ENCODE data around the gene FILIP1L. TPM values are rescaled to one million over a fixed set of nuclear protein-coding genes. Genes with fewer than 3 reads are reported as not detected.

Gene FILIP1L
- total and polyA plus RNA-seq, 2 of the 13 experiments (the other 11 are each of a cell fraction or from before 2014, with no cell fraction given) = 8.1 to 187 TPM

DNA sequence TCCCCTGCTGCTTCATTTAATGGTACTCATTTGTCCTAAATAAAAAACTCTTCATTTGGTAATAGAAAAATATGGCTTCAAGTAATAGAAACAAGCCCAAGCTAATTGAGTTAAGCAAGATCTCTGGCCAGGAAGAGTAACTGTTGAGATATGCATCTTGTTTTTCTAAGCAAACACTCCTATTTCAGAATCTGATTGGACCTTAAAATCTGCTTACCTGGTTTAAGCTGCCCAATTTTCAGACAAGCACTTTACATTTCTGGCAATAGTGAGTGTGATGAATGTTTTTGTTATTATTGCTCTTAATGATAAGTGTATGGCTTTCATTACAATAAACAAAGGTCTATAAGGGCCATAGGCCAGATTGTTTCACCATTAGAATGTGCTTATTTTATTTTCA is 210.4 kb downstream of the FILIP1L start:
- Histone ChIP-seq H3K79me2 (ENCODE audit: insufficient read depth, low read length) (peaks cover 5% of the 10 kb centered on the region), H3K9me3 (ENCODE audit: low read length) (no peaks in the 10 kb centered on the region), H3K36me3 (replicated peaks in 1 of 2; ENCODE audit: control insufficient read depth in 1 of 2, insufficient read depth in 2 of 2, low read length in 2 of 2) (no peaks in the 10 kb centered on the region), H3K4me3 (replicated peaks in 1 of 3; ENCODE audit: insufficient read depth in 1 of 3, low read depth in 2 of 3, low read length in 3 of 3) (no peak overlapping the region), H3K27me3 (ENCODE audit: control insufficient read depth in 1 of 2, insufficient read depth in 2 of 2, low read length in 2 of 2) (no peaks in the 10 kb centered on the region), H3K27ac (ENCODE audit: extremely low read length, insufficient read depth, low read length) (no peak overlapping the region), H3K4me1 (ENCODE audit: insufficient read depth, low read length) (peaks cover 83% of the 10 kb centered on the region), H3K9ac (ENCODE audit: insufficient read depth, low read depth, low read length) (no peak overlapping the region), H2AFZ (ENCODE audit: low read length) (no peak overlapping the region), H3K4me2 (ENCODE audit: low read depth, low read length) (no peak overlapping the region), H4K20me1 (ENCODE audit: insufficient read depth, low read length) (no peaks in the 10 kb centered on the region)
- in situ Hi-C loops (cut with HindIII; ENCODE audit: extremely low pct_ligation_motif_present, low pct_unique_long_range_greater_than_20kb) (no loop called here), intact Hi-C loops (cut with micrococcal nuclease; ENCODE audit: unreplicated experiment) (no loop called here)
- no peak for FAIRE-seq
- TF ChIP-seq, protein P1, sequence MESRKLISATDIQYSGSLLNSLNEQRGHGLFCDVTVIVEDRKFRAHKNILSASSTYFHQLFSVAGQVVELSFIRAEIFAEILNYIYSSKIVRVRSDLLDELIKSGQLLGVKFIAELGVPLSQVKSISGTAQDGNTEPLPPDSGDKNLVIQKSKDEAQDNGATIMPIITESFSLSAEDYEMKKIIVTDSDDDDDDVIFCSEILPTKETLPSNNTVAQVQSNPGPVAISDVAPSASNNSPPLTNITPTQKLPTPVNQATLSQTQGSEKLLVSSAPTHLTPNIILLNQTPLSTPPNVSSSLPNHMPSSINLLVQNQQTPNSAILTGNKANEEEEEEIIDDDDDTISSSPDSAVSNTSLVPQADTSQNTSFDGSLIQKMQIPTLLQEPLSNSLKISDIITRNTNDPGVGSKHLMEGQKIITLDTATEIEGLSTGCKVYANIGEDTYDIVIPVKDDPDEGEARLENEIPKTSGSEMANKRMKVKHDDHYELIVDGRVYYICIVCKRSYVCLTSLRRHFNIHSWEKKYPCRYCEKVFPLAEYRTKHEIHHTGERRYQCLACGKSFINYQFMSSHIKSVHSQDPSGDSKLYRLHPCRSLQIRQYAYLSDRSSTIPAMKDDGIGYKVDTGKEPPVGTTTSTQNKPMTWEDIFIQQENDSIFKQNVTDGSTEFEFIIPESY (CRISPR knock-in tag; IDR thresholded peaks at IDR 0.05) = no peak
- TF ChIP-seq YEATS2 (CRISPR knock-in tag; IDR thresholded peaks at IDR 0.05; ENCODE audit: borderline replicate concordance) = no peak
- TF ChIP-seq, protein P2, sequence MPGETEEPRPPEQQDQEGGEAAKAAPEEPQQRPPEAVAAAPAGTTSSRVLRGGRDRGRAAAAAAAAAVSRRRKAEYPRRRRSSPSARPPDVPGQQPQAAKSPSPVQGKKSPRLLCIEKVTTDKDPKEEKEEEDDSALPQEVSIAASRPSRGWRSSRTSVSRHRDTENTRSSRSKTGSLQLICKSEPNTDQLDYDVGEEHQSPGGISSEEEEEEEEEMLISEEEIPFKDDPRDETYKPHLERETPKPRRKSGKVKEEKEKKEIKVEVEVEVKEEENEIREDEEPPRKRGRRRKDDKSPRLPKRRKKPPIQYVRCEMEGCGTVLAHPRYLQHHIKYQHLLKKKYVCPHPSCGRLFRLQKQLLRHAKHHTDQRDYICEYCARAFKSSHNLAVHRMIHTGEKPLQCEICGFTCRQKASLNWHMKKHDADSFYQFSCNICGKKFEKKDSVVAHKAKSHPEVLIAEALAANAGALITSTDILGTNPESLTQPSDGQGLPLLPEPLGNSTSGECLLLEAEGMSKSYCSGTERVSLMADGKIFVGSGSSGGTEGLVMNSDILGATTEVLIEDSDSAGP (CRISPR knock-in tag; IDR thresholded peaks at IDR 0.05; ENCODE audit: borderline replicate concordance) = no peak
- no peak for TF ChIP-seq CHCHD3 (CRISPR knock-in tag; IDR thresholded peaks at IDR 0.05)
- TF ChIP-seq RCOR2 (CRISPR knock-in tag; IDR thresholded peaks at IDR 0.05) = no peak
- TF ChIP-seq, protein P3, sequence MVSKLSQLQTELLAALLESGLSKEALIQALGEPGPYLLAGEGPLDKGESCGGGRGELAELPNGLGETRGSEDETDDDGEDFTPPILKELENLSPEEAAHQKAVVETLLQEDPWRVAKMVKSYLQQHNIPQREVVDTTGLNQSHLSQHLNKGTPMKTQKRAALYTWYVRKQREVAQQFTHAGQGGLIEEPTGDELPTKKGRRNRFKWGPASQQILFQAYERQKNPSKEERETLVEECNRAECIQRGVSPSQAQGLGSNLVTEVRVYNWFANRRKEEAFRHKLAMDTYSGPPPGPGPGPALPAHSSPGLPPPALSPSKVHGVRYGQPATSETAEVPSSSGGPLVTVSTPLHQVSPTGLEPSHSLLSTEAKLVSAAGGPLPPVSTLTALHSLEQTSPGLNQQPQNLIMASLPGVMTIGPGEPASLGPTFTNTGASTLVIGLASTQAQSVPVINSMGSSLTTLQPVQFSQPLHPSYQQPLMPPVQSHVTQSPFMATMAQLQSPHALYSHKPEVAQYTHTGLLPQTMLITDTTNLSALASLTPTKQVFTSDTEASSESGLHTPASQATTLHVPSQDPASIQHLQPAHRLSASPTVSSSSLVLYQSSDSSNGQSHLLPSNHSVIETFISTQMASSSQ (IDR thresholded peaks at IDR 0.05; ENCODE audit: low read depth) = no peak
- TF ChIP-seq, protein P3 (CRISPR knock-in tag; IDR thresholded peaks at IDR 0.05; ENCODE audit: borderline replicate concordance) = no peak
- no peak for TF ChIP-seq TAF15 (IDR thresholded peaks at IDR 0.05; ENCODE audit: low read depth, low read length, poor library complexity, severe bottlenecking)
- TF ChIP-seq ZBTB44 (CRISPR knock-in tag; IDR thresholded peaks at IDR 0.05) = no peak
- no peak for TF ChIP-seq ZNF703 (CRISPR knock-in tag; IDR thresholded peaks at IDR 0.05; ENCODE audit: borderline replicate concordance)
- no peak for TF ChIP-seq ZNF747 (CRISPR knock-in tag; IDR thresholded peaks at IDR 0.05; ENCODE audit: borderline replicate concordance)
- no peak for TF ChIP-seq ZNF891 (CRISPR knock-in tag; IDR thresholded peaks at IDR 0.05)
- TF ChIP-seq ZSCAN22 (CRISPR knock-in tag; IDR thresholded peaks at IDR 0.05) = no peak
- TF ChIP-seq, protein P4, sequence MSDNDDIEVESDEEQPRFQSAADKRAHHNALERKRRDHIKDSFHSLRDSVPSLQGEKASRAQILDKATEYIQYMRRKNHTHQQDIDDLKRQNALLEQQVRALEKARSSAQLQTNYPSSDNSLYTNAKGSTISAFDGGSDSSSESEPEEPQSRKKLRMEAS (IDR thresholded peaks at IDR 0.05) = no peak
- TF ChIP-seq ZNF879 (CRISPR knock-in tag; IDR thresholded peaks at IDR 0.05) = no peak
- CTCF ChIA-PET (ENCODE audit: low intra/inter-chr PET ratio, low total read pairs) = no interaction called here
- POLR2A ChIA-PET = no interaction called here
- ATAC-seq = no peak
- BruUV-seq (replicated peaks) = no TSS peak
- no peak for DNase-seq (ENCODE audit: low spot score)

All from HepG2 (cell line).